GM12865 (cell line): Measurements from ENCODE around the gene B4GALT2.
A peak's percentile ranks its signal among the peaks of the same experiment; 100 is the strongest.

Experiments used
- DNase-seq: peaks from one replicate; pipeline ENCODE4 v3.0.0; 2010; ENCODE audit warnings: low read depth
- H3K4me3 ChIP-seq: 2 replicates; pipeline ENCODE4 v1.5.1; 2011; ENCODE audit warnings: mild to moderate bottlenecking, low read depth, low read length, control low read depth
- CTCF ChIP-seq: IDR thresholded peaks from 2 replicates; pipeline ENCODE4 v1.5.1; 2011; ENCODE audit warnings: low read length, control low read depth, low read depth, inconsistent platforms; ENCODE audit not compliant: insufficient read depth; ENCODE audit errors: missing control alignments

The B4GALT2 gene

GRCh38 chr1:43947874-43948437, 31.1 kb upstream of the B4GALT2 start:
- DNase-seq = no peak
- H3K4me3 ChIP-seq = peak overlapping the region; percentile 96
- TF ChIP-seq CTCF = no peak

- TF ChIP-seq CTCF = no peak
- DNase-seq = no peak
Measured at GRCh38 chr1:43949678-43950077, 29.3 kb upstream of the B4GALT2 start.

GRCh38 chr1:43951021-43951985, 27.7 kb upstream of the B4GALT2 start:
- DNase-seq = no peak
- no peak for TF ChIP-seq CTCF
- H3K4me3 ChIP-seq = no peak overlapping the region

More at GRCh38 chr1:43949678-43950077, 29.3 kb upstream of the B4GALT2 start:
- H3K4me3 ChIP-seq = no peak overlapping the region

- DNase-seq = no peak
- no peak for TF ChIP-seq CTCF
- H3K4me3 ChIP-seq = no peak overlapping the region
Measured at GRCh38 chr1:43952731-43953346, 26.2 kb upstream of the B4GALT2 start.

- no peak for DNase-seq
- no peak for TF ChIP-seq CTCF
- H3K4me3 ChIP-seq = no peak overlapping the region
Measured at GRCh38 chr1:43953361-43953760, 25.6 kb upstream of the B4GALT2 start.

GRCh38 chr1:43954036-43954435, 25.0 kb upstream of the B4GALT2 start:
- TF ChIP-seq CTCF = no peak
- H3K4me3 ChIP-seq = no peak overlapping the region

More at GRCh38 chr1:43954036-43954435, 25.0 kb upstream of the B4GALT2 start:
- DNase-seq = no peak
